ENCODE results near the gene GUCD1. TPM values are rescaled to one million over a fixed set of nuclear protein-coding genes. Genes with fewer than 3 reads are reported as not detected.

Gene GUCD1
- total RNA-seq, 1 donor from 2014 or later: 81.8 TPM

GRCh38 chr22:24502541-24502940 lies 52.4 kb downstream of the GUCD1 start:
- Histone ChIP-seq H3K36me3 (ENCODE audit: control insufficient read depth, insufficient read depth, low read length) (no peaks in the 10 kb centered on the region), H3K4me3 (ENCODE audit: low read depth, low read length) (no peak overlapping the region), H3K27me3 (ENCODE audit: control insufficient read depth, insufficient read depth, low read length) (no peaks in the 10 kb centered on the region)
- no peak for DNase-seq (ENCODE audit: low read depth)
- TF ChIP-seq CTCF (IDR thresholded peaks at IDR 0.05; ENCODE audit: insufficient read depth, low read length, poor library complexity, severe bottlenecking): no peak

GRCh38 chr22:24502034-24502433 lies 52.9 kb downstream of the GUCD1 start:
- H3K27me3 ChIP-seq (ENCODE audit: control insufficient read depth, insufficient read depth, low read length): no peaks in the 10 kb centered on the region
- H3K36me3 ChIP-seq (ENCODE audit: control insufficient read depth, insufficient read depth, low read length): no peaks in the 10 kb centered on the region
- no peak for DNase-seq (ENCODE audit: low read depth)
- no peak overlapping the region for H3K4me3 ChIP-seq (ENCODE audit: low read depth, low read length)
- TF ChIP-seq CTCF (IDR thresholded peaks at IDR 0.05; ENCODE audit: insufficient read depth, low read length, poor library complexity, severe bottlenecking): no peak

- no peak for DNase-seq (ENCODE audit: low read depth)
- H3K36me3 ChIP-seq (ENCODE audit: control insufficient read depth, insufficient read depth, low read length): no peaks in the 10 kb centered on the region
- no peaks in the 10 kb centered on the region for H3K27me3 ChIP-seq (ENCODE audit: control insufficient read depth, insufficient read depth, low read length)
- TF ChIP-seq CTCF (IDR thresholded peaks at IDR 0.05; ENCODE audit: insufficient read depth, low read length, poor library complexity, severe bottlenecking): no peak
- no peak overlapping the region for H3K4me3 ChIP-seq (ENCODE audit: low read depth, low read length)
Measured at GRCh38 chr22:24501301-24502005, 53.5 kb downstream of the GUCD1 start.

- TF ChIP-seq CTCF (IDR thresholded peaks at IDR 0.05; ENCODE audit: insufficient read depth, low read length, poor library complexity, severe bottlenecking): no peak
- Histone ChIP-seq H3K27me3 (ENCODE audit: control insufficient read depth, insufficient read depth, low read length) (peaks cover 4% of the 10 kb centered on the region), H3K36me3 (ENCODE audit: control insufficient read depth, insufficient read depth, low read length) (no peaks in the 10 kb centered on the region), H3K4me3 (ENCODE audit: low read depth, low read length) (no peak overlapping the region)
- no peak for DNase-seq (ENCODE audit: low read depth)
Measured at GRCh38 chr22:24500277-24500820, 54.6 kb downstream of the GUCD1 start.

GRCh38 chr22:24499706-24500276 lies 55.1 kb downstream of the GUCD1 start:
- DNase-seq (ENCODE audit: low read depth): no peak
- no peak for TF ChIP-seq CTCF (IDR thresholded peaks at IDR 0.05; ENCODE audit: insufficient read depth, low read length, poor library complexity, severe bottlenecking)
- Histone ChIP-seq H3K36me3 (ENCODE audit: control insufficient read depth, insufficient read depth, low read length) (no peaks in the 10 kb centered on the region), H3K4me3 (ENCODE audit: low read depth, low read length) (no peak overlapping the region), H3K27me3 (ENCODE audit: control insufficient read depth, insufficient read depth, low read length) (peaks cover 10% of the 10 kb centered on the region)
